ENCODE measurements around the gene LRMDA. TPM values are rescaled to one million over a fixed set of nuclear protein-coding genes. Genes with fewer than 3 reads are reported as not detected.

The LRMDA gene
- total and polyA plus RNA-seq, 2 donors (not counting 3 experiments of a cell fraction or from before 2014, with no cell fraction given): 9.7 to 18.0 TPM

- H4K20me1 ChIP-seq (replicated peaks; ENCODE audit: control insufficient read depth, extremely low read depth, insufficient read depth, low read length): no peaks in the 10 kb centered on the region
- H3K79me2 ChIP-seq (ENCODE audit: control insufficient read depth, insufficient read depth, low read length): no peaks in the 10 kb centered on the region
- dilution Hi-C loops (cut with MboI; ENCODE audit: extremely low pct_ligation_motif_present, low sequenced_read_pairs): no loop called here
- BruUV-seq (replicated peaks): no TSS peak
- no peaks in the 10 kb centered on the region for H3K4me1 ChIP-seq (ENCODE audit: control insufficient read depth, extremely low read depth, insufficient read depth, low read length)
- POLR2A ChIA-PET: no interaction called here
- H3K4me3 ChIP-seq (replicated peaks in 1 of 3; ENCODE audit: insufficient read depth in 1 of 3, low read depth in 1 of 3, low read length in 3 of 3): no peak overlapping the region
- peaks cover 2 to 3% of the 10 kb centered on the region in 2 experiments for H3K27me3 ChIP-seq (ENCODE audit: control insufficient read depth in 2 of 2, insufficient read depth in 2 of 2, low read length in 2 of 2)
- FAIRE-seq (no peak), DNase-seq (ENCODE audit: low read depth, low spot score) (no peak)
- H3K36me3 ChIP-seq (ENCODE audit: control insufficient read depth in 2 of 2, extremely low read depth in 1 of 2, insufficient read depth in 2 of 2, low read length in 2 of 2): no peaks in the 10 kb centered on the region
- no peaks in the 10 kb centered on the region for H3K9me3 ChIP-seq (replicated peaks; ENCODE audit: control insufficient read depth, insufficient read depth, low read length)
- no peak overlapping the region for H3K4me2 ChIP-seq (ENCODE audit: insufficient read depth, low read length)
- no peaks in the 10 kb centered on the region for H3K9me1 ChIP-seq (replicated peaks; ENCODE audit: control insufficient read depth, extremely low read depth, insufficient read depth, low read length)
- CTCF ChIA-PET: no interaction called here
- H3K9ac ChIP-seq (replicated peaks; ENCODE audit: extremely low read depth, insufficient read depth, low read length): no peak overlapping the region
- no peak overlapping the region for H3K27ac ChIP-seq (ENCODE audit: insufficient read depth, low read depth, low read length)
- intact Hi-C loops (cut with micrococcal nuclease): no loop called here
- TF ChIP-seq MAX (IDR thresholded peaks at IDR 0.05; ENCODE audit: insufficient read depth, insufficient read length): no peak
- no peak for TF ChIP-seq MYC (IDR thresholded peaks at IDR 0.05; ENCODE audit: low read depth, low read length)
- TF ChIP-seq EZH2 (IDR thresholded peaks at IDR 0.05; ENCODE audit: borderline replicate concordance, low read depth, low read length, severe bottlenecking): no peak
- TF ChIP-seq POLR2AphosphoS5 (IDR thresholded peaks at IDR 0.05; ENCODE audit: insufficient read depth, low read depth, low read length): no peak
- no peak for TF ChIP-seq JUN (IDR thresholded peaks at IDR 0.05; ENCODE audit: borderline replicate concordance, insufficient read depth, insufficient read length, low read depth)
- TF ChIP-seq POLR2A (IDR thresholded peaks at IDR 0.05; ENCODE audit: low read depth, low read length): no peak
- H2AFZ ChIP-seq (ENCODE audit: low read depth, low read length): no peak overlapping the region
These were observed 207.3 kb downstream of the LRMDA start for GRCh38 chr10:75638752-75639151.

GRCh38 chr10:75639736-75640135 lies 208.3 kb downstream of the LRMDA start:
- H2AFZ ChIP-seq (ENCODE audit: low read depth, low read length): no peak overlapping the region
- dilution Hi-C loops (cut with MboI; ENCODE audit: extremely low pct_ligation_motif_present, low sequenced_read_pairs): no loop called here

More at GRCh38 chr10:75639736-75640135, 208.3 kb downstream of the LRMDA start:
- intact Hi-C loops (cut with micrococcal nuclease): no loop called here
- Histone ChIP-seq H3K9ac (replicated peaks; ENCODE audit: extremely low read depth, insufficient read depth, low read length) (no peak overlapping the region), H4K20me1 (replicated peaks; ENCODE audit: control insufficient read depth, extremely low read depth, insufficient read depth, low read length) (no peaks in the 10 kb centered on the region), H3K27me3 (ENCODE audit: control insufficient read depth in 2 of 2, insufficient read depth in 2 of 2, low read length in 2 of 2) (peaks cover 2 to 3% of the 10 kb centered on the region in 2 experiments), H3K27ac (ENCODE audit: insufficient read depth, low read depth, low read length) (no peak overlapping the region), H3K79me2 (ENCODE audit: control insufficient read depth, insufficient read depth, low read length) (no peaks in the 10 kb centered on the region), H3K9me1 (replicated peaks; ENCODE audit: control insufficient read depth, extremely low read depth, insufficient read depth, low read length) (no peaks in the 10 kb centered on the region), H3K4me2 (ENCODE audit: insufficient read depth, low read length) (no peak overlapping the region), H3K9me3 (replicated peaks; ENCODE audit: control insufficient read depth, insufficient read depth, low read length) (no peaks in the 10 kb centered on the region), H3K36me3 (ENCODE audit: control insufficient read depth in 2 of 2, extremely low read depth in 1 of 2, insufficient read depth in 2 of 2, low read length in 2 of 2) (no peaks in the 10 kb centered on the region), H3K4me3 (replicated peaks in 1 of 3; ENCODE audit: insufficient read depth in 1 of 3, low read depth in 1 of 3, low read length in 3 of 3) (no peak overlapping the region), H3K4me1 (ENCODE audit: control insufficient read depth, extremely low read depth, insufficient read depth, low read length) (no peaks in the 10 kb centered on the region)
- FAIRE-seq (no peak), DNase-seq (ENCODE audit: low read depth, low spot score) (no peak)
- no peak for TF ChIP-seq FOS (IDR thresholded peaks at IDR 0.05; ENCODE audit: borderline replicate concordance, insufficient read depth, low read length)
- TF ChIP-seq POLR2AphosphoS5 (IDR thresholded peaks at IDR 0.05; ENCODE audit: insufficient read depth, low read depth, low read length): no peak
- TF ChIP-seq CTCF (IDR thresholded peaks at IDR 0.05; ENCODE audit: extremely low read depth in 1 of 2, insufficient read depth in 1 of 2, low read depth in 1 of 2, low read length in 2 of 2): no peak
- no peak for TF ChIP-seq POLR2A (IDR thresholded peaks at IDR 0.05; ENCODE audit: low read depth, low read length)
- TF ChIP-seq MYC (IDR thresholded peaks at IDR 0.05; ENCODE audit: low read depth, low read length): no peak
- no peak for TF ChIP-seq EZH2 (IDR thresholded peaks at IDR 0.05; ENCODE audit: borderline replicate concordance, low read depth, low read length, severe bottlenecking)
- TF ChIP-seq MAX (IDR thresholded peaks at IDR 0.05; ENCODE audit: insufficient read depth, insufficient read length): no peak
- TF ChIP-seq JUN (IDR thresholded peaks at IDR 0.05; ENCODE audit: borderline replicate concordance, insufficient read depth, insufficient read length, low read depth): no peak
- TF ChIP-seq GATA2 (IDR thresholded peaks at IDR 0.05; ENCODE audit: insufficient read depth, insufficient read length, low read depth, low read length): no peak
- ChIA-PET CTCF (no interaction called here), POLR2A (no interaction called here)
- no TSS peak for BruUV-seq (replicated peaks)
